Measurements from ENCODE around the gene GLYATL3.
"Not testable (repeated sequence)": the region's sequence is repeated elsewhere in the genome, so short reads cannot be mapped to it uniquely, and the experiment has no call there.

The GLYATL3 gene

GRCh38 chr6:49499623-49500022 is at the start of gene GLYATL3:
TSS of gene GLYATL3 (plus strand) at chr6:49499923. CDS start at chr6:49511991, 12,068 bp downstream.
- DNase-seq (ENCODE audit: low read depth), result no peak

GRCh38 chr6:49453221-49453620 is 46.5 kb upstream of the GLYATL3 start:
- DNase-seq (ENCODE audit: low read depth), result no peak

DNA sequence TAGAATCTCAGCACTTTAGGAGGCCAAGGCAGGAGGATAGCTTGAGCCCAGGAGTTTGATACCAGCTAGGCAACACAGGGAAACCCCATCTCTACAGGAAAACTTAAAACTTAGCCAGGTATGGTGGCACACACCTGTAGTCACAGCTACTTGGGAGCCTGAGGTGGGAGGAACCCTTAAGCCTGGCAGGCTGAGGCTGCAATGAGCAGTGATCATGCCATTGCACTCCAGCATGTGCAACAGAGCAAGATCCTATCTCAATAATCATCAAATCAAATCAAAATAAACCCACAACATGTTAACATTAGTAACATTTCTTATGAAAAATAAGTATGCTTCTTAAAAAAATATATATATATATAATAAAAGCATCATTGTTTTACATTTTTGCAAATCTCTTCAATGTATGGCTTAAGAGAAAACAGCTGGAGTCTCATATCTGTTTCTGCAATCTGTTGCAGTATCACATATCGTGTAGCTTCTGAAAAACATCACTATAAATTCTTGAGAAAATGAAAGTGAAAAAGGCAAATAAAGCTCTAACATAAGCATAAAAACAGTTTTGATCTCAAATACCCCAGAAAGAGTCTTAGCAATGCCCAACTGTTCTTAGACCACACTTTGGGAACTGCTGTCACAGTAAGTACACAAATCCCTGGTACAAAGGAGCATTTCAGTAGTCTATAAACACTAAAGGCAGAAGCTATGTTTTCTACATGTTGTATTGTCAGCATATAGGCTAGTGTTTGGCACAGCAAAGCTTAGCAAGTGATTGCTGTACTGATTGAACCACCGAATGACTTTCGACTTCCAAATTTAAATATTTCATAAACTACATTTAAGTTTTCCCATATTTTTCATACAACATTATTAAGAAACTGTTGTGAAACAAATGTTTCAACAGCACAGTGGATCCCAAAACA is 44.7 kb upstream of the GLYATL3 start:
- no peak for DNase-seq (ENCODE audit: low read depth)

- no peak for DNase-seq (ENCODE audit: low read depth)
Measured at GRCh38 chr6:49457771-49458170, 42.0 kb upstream of the GLYATL3 start.

DNA sequence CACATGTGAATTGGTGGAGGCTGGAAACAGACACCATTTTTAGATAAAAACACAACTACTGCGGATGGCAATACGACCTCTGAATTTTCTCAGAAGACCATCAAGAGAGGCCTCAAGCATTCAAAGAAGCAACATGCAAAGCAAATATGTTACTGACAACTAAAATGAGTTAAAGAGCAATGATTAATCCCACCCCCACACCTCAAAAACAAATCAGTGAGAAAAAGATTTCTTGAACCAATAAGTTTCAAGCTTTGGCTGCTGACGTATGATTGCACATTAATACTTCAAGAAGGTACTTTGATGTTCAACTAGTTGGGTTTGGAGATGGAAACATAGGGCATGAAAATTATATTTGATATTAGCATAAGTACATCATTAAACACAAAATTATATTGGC is 37.7 kb upstream of the GLYATL3 start:
- no peak for DNase-seq (ENCODE audit: low read depth)

GRCh38 chr6:49462599-49462926 is 37.2 kb upstream of the GLYATL3 start:
- no peak for DNase-seq (ENCODE audit: low read depth)

GRCh38 chr6:49462927-49463611 is 36.7 kb upstream of the GLYATL3 start, which contains the start of the genes CENPQ and MMUT:
TSS of gene CENPQ (plus strand) at chr6:49463370. CDS start at chr6:49470177, 6,807 bp downstream.
TSS of gene MMUT (minus strand) at chr6:49463253. CDS start at chr6:49459466, 3,787 bp downstream.
- peak; percentile 84 for DNase-seq (ENCODE audit: low read depth)

DNA sequence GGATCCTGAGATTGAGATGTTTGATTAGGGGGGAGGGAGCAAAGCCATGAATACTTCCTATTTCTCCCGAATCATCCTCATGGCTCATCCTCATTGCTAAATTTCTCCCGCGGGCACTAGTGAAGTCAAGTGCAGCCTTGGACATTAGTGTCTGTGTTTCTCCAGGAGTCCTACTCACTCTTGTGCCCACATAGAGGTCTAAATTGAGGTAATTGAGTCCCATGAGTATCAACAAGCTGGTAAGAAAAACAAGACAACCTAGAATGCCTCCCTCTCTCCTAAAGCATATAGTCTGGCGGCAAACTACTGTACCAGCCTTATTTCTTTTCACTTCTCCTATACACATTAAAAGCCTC is 36.1 kb upstream of the GLYATL3 start:
- no peak for DNase-seq (ENCODE audit: low read depth)

DNA sequence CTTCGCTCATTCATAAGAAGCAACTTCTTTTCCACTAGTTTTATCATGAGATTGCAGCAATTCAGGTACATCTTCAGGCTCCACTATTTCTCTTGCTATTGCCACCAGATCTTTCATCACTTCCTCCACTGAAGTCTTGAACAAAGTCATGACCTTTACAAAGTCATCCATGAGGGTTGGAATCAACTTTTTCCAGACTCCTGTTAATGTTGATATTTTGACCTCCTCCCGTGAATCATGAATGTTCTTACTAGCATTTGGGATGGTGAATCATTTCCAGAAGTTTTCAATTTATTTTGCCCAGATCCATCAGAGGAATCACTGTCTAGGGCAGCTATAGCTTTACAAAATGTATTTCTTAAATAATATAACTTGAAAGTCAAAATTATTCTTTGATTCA is 35.0 kb upstream of the GLYATL3 start:
- no peak for DNase-seq (ENCODE audit: low read depth)

DNA sequence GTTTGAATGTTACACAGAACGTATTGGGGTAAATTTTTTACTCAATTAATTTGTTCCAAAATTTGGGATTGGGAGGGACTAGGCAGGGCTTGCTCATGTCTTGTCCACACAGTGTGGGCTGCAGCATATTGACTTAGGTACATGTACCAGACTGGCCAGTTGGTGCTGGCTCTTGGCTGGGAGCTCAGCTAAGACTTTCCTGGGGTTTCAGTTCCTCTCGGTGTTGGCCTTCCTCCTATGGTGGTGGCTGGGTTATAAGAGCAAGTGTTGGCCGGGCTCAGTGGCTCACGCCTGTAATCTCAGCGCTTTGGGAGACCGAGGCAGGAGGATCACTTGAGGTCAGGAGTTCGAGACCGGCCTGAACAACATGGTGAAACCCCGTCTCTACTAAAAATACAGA is 31.7 kb upstream of the GLYATL3 start:
- DNase-seq (ENCODE audit: low read depth), result no peak

- not testable (repeated sequence) for DNase-seq (ENCODE audit: low read depth)
Measured at GRCh38 chr6:49476564-49476963, 23.2 kb upstream of the GLYATL3 start.

- DNase-seq (ENCODE audit: low read depth), result no peak
Measured at GRCh38 chr6:49479308-49479970, 20.3 kb upstream of the GLYATL3 start.

DNA sequence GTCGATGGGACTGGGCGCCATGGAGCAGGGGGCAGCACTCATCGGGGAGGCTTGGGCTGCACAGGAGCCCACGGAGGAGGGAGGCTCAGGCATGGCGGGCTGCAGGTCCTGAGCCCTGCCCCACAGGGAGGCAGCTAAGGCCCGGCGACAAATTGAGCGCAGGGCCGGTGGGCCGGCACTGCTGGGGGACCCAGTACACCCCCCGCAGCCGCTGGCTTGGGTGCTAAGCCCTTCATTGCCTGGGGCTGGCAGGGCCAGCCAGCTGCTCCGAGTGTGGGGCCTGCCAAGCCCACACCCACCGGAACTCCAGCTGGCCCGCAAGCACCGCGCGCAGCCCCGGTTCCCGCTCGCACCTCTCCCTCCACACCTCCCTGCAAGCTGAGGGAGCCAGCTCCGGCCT is 17.9 kb upstream of the GLYATL3 start:
- DNase-seq (ENCODE audit: low read depth), result not testable (repeated sequence)

DNA sequence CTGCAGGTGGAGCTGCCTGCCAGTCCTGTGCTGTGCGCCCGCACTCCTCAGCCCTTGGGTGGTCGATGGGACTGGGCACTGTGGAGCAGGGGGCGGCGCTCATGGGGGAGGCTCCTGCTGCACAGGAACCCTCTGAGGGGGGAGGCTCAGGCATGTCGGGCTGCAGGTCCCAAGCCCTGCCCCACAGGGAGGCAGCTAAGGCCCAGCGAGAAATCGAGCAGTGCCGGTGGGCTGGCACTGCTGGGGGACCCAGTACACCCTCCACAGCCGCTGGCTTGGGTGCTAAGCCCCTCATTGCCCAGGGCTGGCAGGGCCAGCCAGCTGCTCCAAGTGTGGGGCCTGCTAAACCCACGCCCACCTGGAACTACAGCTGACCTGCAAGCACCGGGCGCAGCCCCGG is 16.3 kb upstream of the GLYATL3 start:
- DNase-seq (ENCODE audit: low read depth), result not testable (repeated sequence)

DNA sequence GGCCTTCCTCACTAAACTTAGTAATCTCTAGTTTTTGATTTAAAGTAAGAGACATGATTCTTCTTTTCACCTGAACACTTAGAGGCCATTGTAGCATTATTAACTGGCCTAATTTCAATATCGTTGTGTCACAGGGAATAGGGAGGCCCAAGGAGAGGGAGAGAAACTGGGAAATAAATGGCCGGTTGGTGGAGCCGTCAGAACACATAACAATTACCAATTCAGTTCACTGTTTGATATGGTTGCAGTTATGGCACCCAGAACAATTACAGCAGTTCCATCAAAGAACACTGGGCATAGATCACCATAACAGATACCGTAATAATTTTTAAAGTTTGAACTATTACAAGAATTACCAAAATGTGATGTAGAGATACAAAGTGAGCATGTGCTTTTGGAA is 9.1 kb upstream of the GLYATL3 start:
- no peak for DNase-seq (ENCODE audit: low read depth)

GRCh38 chr6:49497304-49497703 is 2.4 kb upstream of the GLYATL3 start:
- no peak for DNase-seq (ENCODE audit: low read depth)

- no peak for DNase-seq (ENCODE audit: low read depth)
Measured at GRCh38 chr6:49499126-49499525, 597 bp upstream of the GLYATL3 start.

DNA sequence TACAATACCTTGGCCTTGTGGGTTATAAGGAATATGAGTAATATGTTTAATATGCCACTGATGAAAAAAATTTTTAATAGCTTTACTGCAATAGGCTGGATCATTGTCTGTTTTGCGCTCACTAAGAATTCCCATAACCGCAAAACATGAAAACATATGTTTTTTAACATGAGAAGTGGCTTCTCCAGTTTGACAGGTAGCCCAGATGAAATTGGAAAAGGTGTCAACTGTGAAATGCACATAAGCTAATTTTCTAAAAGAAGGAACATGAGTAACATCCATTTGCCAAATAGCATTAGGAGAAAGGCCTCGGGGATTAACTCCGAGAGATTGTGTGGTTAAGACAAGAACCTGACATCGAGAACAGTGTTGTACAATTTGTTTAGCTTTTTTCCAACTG is 4.9 kb downstream of the GLYATL3 start:
- DNase-seq (ENCODE audit: low read depth), result no peak

GRCh38 chr6:49506569-49507111 is 6.9 kb downstream of the GLYATL3 start:
- no peak for DNase-seq (ENCODE audit: low read depth)

DNA sequence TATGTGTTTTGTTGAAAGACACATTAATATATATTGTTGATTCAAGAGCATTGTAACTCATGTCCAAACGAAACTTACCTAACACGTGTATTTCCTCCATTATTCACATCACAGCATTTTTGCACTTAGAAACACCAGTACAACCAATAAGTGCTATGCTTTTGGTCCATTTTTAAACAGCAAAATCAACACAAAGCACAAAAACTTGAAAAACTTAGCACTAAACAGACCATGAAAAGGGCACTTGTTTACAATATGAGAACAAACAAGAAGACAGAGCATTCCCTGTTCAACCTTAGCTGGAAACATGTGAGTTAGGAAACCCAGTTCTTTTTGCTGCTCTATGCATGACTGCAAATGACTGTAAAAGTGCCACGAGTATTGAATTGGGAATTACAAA is 9.6 kb downstream of the GLYATL3 start:
- no peak for DNase-seq (ENCODE audit: low read depth)

DNA sequence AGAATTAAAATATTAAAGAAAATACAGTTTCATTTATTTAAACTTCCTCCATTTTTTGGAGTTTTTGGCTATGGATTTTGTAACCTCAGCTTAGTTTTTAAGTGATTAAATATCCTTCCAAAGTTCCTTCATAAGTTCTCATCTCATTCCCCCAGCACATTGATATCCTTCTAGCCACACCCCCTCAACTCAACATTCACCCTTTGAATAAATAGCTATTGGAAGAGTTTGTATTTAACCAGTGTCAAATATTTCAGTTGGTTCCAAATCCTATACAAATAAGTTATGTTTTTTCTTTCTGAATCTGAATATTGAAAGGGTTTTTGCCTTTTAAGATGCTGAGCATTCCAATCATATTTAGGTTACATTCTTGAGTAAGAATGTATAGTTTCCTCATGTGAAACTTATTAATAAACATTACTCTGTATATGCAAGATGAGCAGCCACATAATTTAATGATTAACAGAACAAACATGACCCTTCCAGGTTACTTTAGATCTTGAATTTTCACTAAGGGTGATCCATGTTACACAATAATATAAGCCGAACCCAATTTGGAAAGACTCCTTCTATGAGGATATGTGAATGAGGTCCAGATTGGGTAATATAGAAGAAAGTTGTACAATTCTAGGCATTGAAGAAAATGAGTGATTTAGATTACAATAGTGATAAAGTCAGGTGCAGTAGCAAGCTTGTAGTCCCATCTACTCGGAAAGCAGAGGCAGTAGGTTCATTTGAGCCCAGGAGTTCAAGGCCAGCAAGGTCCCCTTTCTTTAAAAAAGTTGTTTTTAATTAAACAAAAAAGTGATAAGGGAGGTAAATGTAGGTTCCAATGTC is 13.6 kb downstream of the GLYATL3 start:
- DNase-seq (ENCODE audit: low read depth), result no peak

Measured in stimulated activated CD8-positive, alpha-beta memory T cell treated with anti-CD3 and anti-CD28 coated beads, Interleukin-12 subunit alpha, Interleukin-12 subunit beta, amount 100 ng/mL, for 1 hour (primary cell).